Measurements from ENCODE around the gene RHOD.

- TF ChIP-seq NANOG (IDR thresholded peaks at IDR 0.05; ENCODE audit: insufficient read depth, low read depth, low read length, poor library complexity, severe bottlenecking), result no peak
- TF ChIP-seq MAFK (IDR thresholded peaks at IDR 0.05; ENCODE audit: low read depth, low read length), result no peak
- TF ChIP-seq TCF12 (IDR thresholded peaks at IDR 0.05; ENCODE audit: low read depth, low read length), result no peak
- TF ChIP-seq, protein P1, sequence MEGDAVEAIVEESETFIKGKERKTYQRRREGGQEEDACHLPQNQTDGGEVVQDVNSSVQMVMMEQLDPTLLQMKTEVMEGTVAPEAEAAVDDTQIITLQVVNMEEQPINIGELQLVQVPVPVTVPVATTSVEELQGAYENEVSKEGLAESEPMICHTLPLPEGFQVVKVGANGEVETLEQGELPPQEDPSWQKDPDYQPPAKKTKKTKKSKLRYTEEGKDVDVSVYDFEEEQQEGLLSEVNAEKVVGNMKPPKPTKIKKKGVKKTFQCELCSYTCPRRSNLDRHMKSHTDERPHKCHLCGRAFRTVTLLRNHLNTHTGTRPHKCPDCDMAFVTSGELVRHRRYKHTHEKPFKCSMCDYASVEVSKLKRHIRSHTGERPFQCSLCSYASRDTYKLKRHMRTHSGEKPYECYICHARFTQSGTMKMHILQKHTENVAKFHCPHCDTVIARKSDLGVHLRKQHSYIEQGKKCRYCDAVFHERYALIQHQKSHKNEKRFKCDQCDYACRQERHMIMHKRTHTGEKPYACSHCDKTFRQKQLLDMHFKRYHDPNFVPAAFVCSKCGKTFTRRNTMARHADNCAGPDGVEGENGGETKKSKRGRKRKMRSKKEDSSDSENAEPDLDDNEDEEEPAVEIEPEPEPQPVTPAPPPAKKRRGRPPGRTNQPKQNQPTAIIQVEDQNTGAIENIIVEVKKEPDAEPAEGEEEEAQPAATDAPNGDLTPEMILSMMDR (IDR thresholded peaks at IDR 0.05; ENCODE audit: control extremely low read depth in 1 of 3, insufficient read depth in 1 of 3, low read depth in 1 of 3, low read length in 3 of 3), result no peak
- no peak for TF ChIP-seq JUN (IDR thresholded peaks at IDR 0.05; ENCODE audit: low read depth, low read length)
- no peak for TF ChIP-seq CREB1 (IDR thresholded peaks at IDR 0.05)
- TF ChIP-seq POLR2A (IDR thresholded peaks at IDR 0.05; ENCODE audit: control extremely low read depth in 1 of 2, low read depth in 2 of 2, low read length in 2 of 2), result no peak
- TF ChIP-seq EZH2 (IDR thresholded peaks at IDR 0.05; ENCODE audit: low read depth, low read length, severe bottlenecking), result no peak
- no peak for TF ChIP-seq RAD21 (IDR thresholded peaks at IDR 0.05 in 1 of 2, conservative IDR thresholded peaks at IDR 0.05 in 1 of 2; ENCODE audit: low read depth in 2 of 2, low read length in 2 of 2)
- TF ChIP-seq NRF1 (IDR thresholded peaks at IDR 0.05; ENCODE audit: low read depth, low read length), result no peak
- TF ChIP-seq E2F6 (IDR thresholded peaks at IDR 0.05), result no peak
- no peak for TF ChIP-seq CHD2 (IDR thresholded peaks at IDR 0.05; ENCODE audit: low read length)
- TF ChIP-seq USF2 (IDR thresholded peaks at IDR 0.05; ENCODE audit: low read length), result no peak
Observed at GRCh38 chr11:67120881-67121710, 64.4 kb downstream of the RHOD start.

All from H1 (cell line).